Stimulated activated CD4-positive, alpha-beta T cell treated with anti-CD3 and anti-CD28 coated beads, Interleukin-12 subunit alpha, Interleukin-12 subunit beta, amount 100 ng/mL, for 4 hours (primary cell): ENCODE results near the gene JAKMIP2.
"Not testable (repeated sequence)": the region's sequence is repeated elsewhere in the genome, so short reads cannot be mapped to it uniquely, and the experiment has no call there.

Experiments
- DNase-seq: peaks from one replicate; pipeline ENCODE4 v3.0.0-alpha.2; 2020

Gene JAKMIP2

GRCh38 chr5:147782110-147783028 is at the start of gene JAKMIP2:
Gene JAKMIP2 (minus strand): TSS chr5:147782728. CDS start chr5:147671806, 110,922 bp downstream.
- peak; percentile 52 for DNase-seq

DNA sequence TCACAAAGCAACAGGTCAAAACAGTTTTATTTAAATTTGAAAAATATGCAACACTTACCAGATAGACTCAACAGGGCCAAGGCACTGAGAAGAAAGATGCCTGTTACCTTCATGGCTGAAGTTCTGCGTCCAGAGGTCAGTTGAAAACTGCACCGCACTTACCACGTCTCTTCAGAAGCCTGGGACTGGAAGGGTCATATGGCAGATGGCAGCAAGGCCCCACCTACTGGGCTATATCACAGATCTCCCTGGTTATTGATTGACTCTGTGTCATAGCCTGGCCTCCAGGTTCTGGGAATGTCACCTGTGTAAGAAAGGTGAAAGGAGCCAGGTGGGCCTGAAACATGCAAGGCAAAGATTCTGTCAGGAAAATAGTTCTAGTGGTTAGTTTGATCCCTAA is 48.9 kb upstream of the JAKMIP2 start, which contains the start of gene SPINK1:
Gene SPINK1 (minus strand): TSS at position 207 of the 400 bp plus-strand sequence. CDS start 94 bp downstream, at position 113.
- DNase-seq: no peak

GRCh38 chr5:147830035-147830434 is 47.5 kb upstream of the JAKMIP2 start:
- DNase-seq: no peak

GRCh38 chr5:147827017-147827416 is 44.5 kb upstream of the JAKMIP2 start:
- not testable (repeated sequence) for DNase-seq

GRCh38 chr5:147826361-147826760 is 43.8 kb upstream of the JAKMIP2 start:
- DNase-seq: no peak

DNA sequence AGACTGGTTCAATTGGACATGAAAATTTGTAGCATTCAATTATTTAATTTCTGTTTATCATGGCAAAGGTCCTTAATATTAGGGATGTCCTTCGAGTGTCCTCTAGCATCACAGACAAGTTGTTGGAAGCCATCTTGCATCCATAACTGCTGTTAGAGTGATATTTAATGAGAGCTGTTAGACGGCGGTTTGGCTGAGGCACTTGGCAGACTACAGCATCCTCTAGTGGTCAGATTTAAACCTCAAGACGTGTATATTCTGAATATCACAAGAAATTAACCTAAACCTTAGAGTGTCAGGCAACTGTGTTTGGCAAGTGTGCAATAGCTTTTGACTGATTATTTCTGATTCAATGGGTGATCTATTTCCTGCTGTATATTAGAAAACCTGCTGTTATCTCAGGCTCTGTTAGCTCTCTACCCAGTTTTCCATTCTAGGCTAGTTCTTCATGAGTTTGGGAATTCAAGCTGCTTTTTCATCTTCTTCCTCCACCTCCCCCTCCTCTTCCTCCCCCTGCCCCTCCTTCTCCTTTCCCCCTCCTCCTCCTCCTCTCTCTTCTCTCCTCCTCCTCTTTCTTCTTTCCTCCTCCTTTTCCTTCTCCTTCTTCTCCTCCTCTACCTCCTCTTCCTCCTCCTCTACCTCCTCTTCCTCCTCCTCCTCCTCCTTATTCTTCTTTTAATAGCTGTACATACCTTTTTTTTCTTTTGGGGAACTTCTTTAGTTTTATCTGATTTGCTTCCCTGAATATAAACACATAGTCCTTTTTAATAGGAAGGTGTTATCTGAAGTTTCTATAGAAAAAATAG is 40.4 kb upstream of the JAKMIP2 start:
- DNase-seq: peak; percentile 1

- DNase-seq: not testable (repeated sequence)
Measured at GRCh38 chr5:147822222-147822621, 39.7 kb upstream of the JAKMIP2 start.

- no peak for DNase-seq
Measured at GRCh38 chr5:147821766-147822165, 39.2 kb upstream of the JAKMIP2 start.

- DNase-seq: no peak
Measured at GRCh38 chr5:147819261-147819770, 36.8 kb upstream of the JAKMIP2 start.

DNA sequence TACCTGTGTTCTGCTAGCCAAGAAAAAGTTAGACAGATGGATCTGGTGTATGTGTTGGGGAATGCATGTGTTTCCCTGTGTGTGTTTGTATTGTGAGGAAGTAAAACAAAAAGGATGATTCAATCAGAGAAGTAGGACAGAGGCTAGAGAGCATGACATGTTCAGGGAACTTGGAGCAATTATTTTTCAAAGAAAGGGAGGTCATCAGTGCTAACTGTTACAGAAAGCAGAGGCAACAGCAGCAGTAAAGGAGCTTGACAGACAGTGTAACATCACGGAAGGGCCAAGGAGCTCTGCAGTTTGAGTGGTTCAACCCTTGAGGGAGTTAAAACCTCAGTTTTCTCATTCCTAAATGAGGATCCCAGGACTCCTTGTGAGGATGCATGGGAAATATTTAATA is 35.8 kb upstream of the JAKMIP2 start:
- DNase-seq: no peak

DNA sequence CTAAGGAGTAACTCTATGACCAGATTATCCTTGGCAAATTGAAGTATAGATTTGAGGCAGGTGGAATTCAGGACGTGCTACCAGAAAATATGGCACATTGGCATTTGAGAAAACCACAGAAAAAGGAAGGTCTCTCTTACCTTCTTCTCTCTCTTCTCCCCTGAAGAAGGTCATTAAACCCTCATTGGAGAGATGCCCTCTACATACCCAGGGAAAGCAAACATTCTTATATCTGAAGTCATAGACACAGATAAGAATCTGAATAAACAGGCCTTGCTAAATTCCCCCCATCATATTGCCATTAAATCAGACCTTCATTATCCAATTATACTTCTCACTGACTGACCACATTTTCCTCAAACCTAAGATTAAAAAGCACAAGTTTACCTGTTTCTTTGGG is 31.2 kb upstream of the JAKMIP2 start:
- no peak for DNase-seq

DNA sequence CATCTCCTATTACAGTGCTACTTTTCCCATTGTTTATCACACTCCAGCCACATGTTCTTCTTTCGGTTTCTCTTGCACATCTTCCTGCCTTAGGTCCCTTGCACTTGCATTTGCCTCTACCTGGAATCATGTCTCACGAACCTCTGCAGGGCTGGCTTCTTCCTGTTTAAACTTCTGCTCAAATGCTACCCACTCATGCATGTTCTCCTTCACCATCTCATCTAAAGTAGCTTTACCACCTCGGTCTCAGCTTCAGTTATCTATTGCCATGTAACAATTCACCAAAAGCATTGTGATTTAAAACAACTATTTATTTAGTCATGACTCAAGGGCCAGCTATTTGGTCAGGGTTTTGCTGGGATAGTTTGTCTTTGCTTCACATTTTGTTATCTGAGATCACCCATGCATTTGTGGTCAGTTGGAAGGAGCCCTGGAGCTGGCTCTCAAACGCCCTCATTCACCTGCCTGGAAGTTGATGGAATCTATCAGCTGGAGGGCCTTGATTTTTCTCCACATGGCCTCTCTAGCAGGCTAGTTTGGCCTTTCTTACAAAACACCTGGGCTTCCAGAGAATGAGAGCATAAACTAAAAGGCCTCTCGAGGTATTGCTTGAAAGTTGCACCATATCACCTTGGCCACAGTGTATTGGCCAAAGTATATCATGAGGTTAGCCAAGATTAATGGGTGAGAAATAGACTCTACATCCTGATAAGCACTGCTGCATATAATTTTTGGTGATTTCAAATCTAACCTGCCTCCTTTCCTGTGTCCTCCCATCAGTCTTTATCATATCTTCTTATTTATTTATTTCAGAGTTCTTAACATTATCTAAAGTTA is 27.5 kb upstream of the JAKMIP2 start:
- no peak for DNase-seq

DNA sequence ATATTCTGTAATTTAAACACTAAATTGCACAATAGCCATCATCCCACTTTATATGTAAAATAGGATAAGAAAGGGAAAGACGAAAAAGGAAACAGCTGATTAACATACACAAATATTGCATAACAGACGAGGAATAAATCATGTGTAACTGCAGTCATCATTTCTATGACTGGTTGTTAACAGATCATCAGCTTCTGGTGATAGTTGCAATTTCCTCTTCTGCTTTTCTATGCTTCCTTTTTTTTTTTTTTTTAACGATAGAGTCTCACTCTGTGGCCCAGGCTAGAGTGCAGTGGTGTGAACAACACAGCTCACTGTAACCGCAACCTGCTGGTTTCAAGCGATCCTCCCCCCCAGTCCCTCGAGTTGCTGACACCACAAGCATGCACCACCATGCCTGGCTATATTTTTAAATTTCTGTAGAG is 22.5 kb upstream of the JAKMIP2 start:
- DNase-seq: no peak

DNA sequence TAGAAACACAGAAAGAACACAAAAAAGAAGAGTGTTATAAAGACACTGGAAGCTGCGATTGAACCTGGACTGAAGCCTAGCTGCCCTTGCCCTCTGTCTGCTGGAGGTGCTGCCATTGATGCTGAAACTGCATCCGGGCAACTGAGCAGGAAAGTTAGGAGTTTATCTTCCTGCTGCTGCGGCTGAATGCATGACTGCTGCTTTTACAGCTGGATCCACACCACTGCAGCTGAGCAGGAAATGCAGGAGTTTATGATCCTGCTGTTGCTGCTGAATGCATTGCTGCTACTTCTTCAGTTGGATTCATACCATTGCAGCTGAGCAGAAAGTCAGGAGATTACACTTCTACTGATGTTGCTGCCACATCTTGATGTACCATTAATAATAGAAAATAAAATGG is 21.8 kb upstream of the JAKMIP2 start:
- no peak for DNase-seq

- no peak for DNase-seq
Measured at GRCh38 chr5:147803926-147804325, 21.4 kb upstream of the JAKMIP2 start.

- not testable (repeated sequence) for DNase-seq
Measured at GRCh38 chr5:147803161-147803560, 20.6 kb upstream of the JAKMIP2 start.

DNA sequence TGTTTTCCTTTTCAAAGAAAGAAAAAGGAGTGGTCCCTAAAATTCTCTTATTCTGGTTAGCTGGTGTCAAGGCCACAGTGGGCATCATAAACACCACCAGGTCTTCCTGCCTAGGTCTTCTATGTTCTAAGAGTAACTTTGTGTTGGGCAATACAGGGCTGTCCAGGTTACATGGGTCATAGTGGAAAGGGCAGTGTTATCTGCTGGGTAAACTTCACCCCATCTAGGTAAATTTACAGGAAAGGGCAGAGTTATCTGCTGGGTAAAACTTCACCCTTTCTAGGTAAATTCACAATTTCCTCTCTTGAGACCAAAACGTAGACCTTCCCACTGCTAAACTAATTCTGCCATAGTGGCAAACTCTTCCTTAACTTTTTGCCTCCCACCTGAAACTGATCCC is 18.9 kb upstream of the JAKMIP2 start:
- DNase-seq: no peak

DNA sequence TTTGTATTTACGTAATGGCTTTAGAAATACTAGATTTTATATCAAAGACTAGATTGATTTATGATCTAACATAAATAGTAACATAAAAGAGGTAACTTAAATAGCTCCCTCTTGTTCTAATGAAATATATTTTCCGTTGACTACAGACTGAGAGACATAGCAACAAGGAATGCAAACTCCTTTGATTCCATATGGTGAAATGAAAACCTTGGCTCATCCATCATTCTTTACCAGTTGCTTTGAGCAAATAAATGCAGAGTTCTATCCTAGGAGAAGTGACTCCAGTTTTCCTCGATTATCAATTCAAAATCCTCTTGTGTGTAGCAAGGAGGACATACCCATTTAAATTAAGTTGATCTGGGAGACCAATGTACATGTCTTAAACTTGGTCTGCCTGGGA is 18.0 kb upstream of the JAKMIP2 start:
- no peak for DNase-seq

GRCh38 chr5:147796556-147797308 is 14.2 kb upstream of the JAKMIP2 start:
- DNase-seq: no peak

DNA sequence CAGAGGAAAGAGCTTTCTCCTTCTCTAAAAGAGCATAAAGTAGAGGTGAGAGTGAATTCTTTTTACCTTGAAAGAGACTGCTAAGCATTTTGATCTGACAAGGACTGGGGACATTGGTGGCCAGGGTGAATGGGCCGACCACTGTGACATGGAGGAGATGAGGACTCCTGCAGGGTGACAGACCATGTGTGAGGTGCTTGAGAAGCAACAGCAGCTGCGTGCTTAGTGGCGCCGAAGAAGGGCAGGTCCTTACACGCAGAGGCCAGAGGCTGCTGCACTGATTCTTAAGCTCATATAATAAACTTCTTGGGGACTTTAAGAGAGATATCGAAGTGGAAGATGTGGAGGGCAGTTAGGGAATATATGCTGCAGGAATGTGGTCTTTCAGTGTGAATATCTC is 8.7 kb upstream of the JAKMIP2 start:
- DNase-seq: no peak

GRCh38 chr5:147789820-147790219 is 7.3 kb upstream of the JAKMIP2 start:
- no peak for DNase-seq

- no peak for DNase-seq
Measured at GRCh38 chr5:147788023-147788422, 5.5 kb upstream of the JAKMIP2 start.
